Activated CD4-positive, alpha-beta T cell treated with anti-CD3 and anti-CD28 coated beads, Interleukin-2, amount 10 ng/mL, durations not matched to agents 7 days and 5 days (primary cell): Measurements from ENCODE around the gene FAM111A. TPM values are rescaled to one million over a fixed set of nuclear protein-coding genes. Genes with fewer than 3 reads are reported as not detected.

Experiments used
- CTCF ChIA-PET: fragments of 350-600 bp; sonication (Branson Sonifier 250); formaldehyde crosslinking; loops from one replicate; lab custom pipeline; 2021; ENCODE audit warnings: antibody characterized with exemption; lab: Charles Lee
- POLR2A ChIA-PET: fragments of 350-600 bp; sonication (Branson Sonifier 250); formaldehyde crosslinking; loops from one replicate; lab custom pipeline; 2021; ENCODE audit warnings: antibody characterized with exemption; lab: Charles Lee
- DNase-seq: peaks from one replicate; pipeline ENCODE4 v3.0.0-alpha.2; 2020
- H3K27ac Mint-ChIP-seq: one replicate; pipeline ENCODE4 v1.8.0; 2021; ENCODE audit warnings: mild to moderate bottlenecking, moderate library complexity, mixed read lengths
- H3K27me3 Mint-ChIP-seq: one replicate; pipeline ENCODE4 v1.8.0; 2021; ENCODE audit warnings: mixed read lengths
- H3K36me3 Mint-ChIP-seq: one replicate; pipeline ENCODE4 v1.8.0; 2021; ENCODE audit warnings: low read depth, mixed read lengths
- H3K4me1 Mint-ChIP-seq: one replicate; pipeline ENCODE4 v1.8.0; 2021; ENCODE audit warnings: mixed read lengths
- H3K4me3 Mint-ChIP-seq: one replicate; pipeline ENCODE4 v1.8.0; 2021; ENCODE audit warnings: mild to moderate bottlenecking, moderate library complexity, mixed read lengths
- H3K9me3 Mint-ChIP-seq: one replicate; pipeline ENCODE4 v1.8.0; 2021; ENCODE audit warnings: mixed read lengths
- total RNA-seq, 2 experiments: library from RNA; stranded (reverse); gene quantifications; one replicate each; pipeline ENCODE4 v1.2.3, GENCODE V29; 2021

The FAM111A gene
- total RNA-seq, 2 experiments from 2014 or later = 208 to 258 TPM

- Mint-ChIP-seq H3K27ac (peak overlapping the region; percentile 96), H3K36me3 (peaks cover 62% of the 10 kb centered on the region), H3K4me3 (peak overlapping the region; percentile 89), H3K9me3 (no peaks in the 10 kb centered on the region), H3K4me1 (peaks cover 70% of the 10 kb centered on the region), H3K27me3 (no peaks in the 10 kb centered on the region)
- POLR2A ChIA-PET = interaction anchor here (1.3 kb wide), 1 partner anchor 37 kb away, joined by 4 read pairs; no protein-coding TSS in a partner anchor
- CTCF ChIA-PET = interaction anchor here (1.0 to 5.9 kb wide), 6 partner anchors 9 to 38 kb away, joined by 3 to 43 read pairs (median 12); partner anchors contain the start of gene DTX4
- peak; percentile 88 for DNase-seq
Measured at GRCh38 chr11:59144579-59145345, 2.1 kb downstream of the FAM111A start.

- Mint-ChIP-seq H3K4me3 (peak overlapping the region; percentile 89), H3K9me3 (no peaks in the 10 kb centered on the region), H3K36me3 (peaks cover 68% of the 10 kb centered on the region), H3K4me1 (peaks cover 77% of the 10 kb centered on the region), H3K27me3 (no peaks in the 10 kb centered on the region), H3K27ac (peak overlapping the region; percentile 96)
- CTCF ChIA-PET = interaction anchor here (2.3 to 5.9 kb wide), 4 partner anchors 9 to 39 kb away, joined by 7 to 43 read pairs (median 16); no protein-coding TSS in a partner anchor
- DNase-seq = no peak
- POLR2A ChIA-PET = no interaction called here
Measured at GRCh38 chr11:59145534-59145933, 2.9 kb downstream of the FAM111A start.

- Mint-ChIP-seq H3K4me3 (peak overlapping the region; percentile 55), H3K36me3 (peaks cover 71% of the 10 kb centered on the region), H3K27me3 (no peaks in the 10 kb centered on the region), H3K4me1 (peaks cover 62% of the 10 kb centered on the region), H3K9me3 (no peaks in the 10 kb centered on the region), H3K27ac (peak overlapping the region; percentile 84)
- CTCF ChIA-PET = interaction anchor here (1.2 to 2.4 kb wide), 3 partner anchors 11 to 20 kb away, joined by 3 to 9 read pairs (median 4); partner anchors contain the start of gene DTX4
- no peak for DNase-seq
- POLR2A ChIA-PET = interaction anchor here (1.7 kb wide), 1 partner anchor 9 kb away, joined by 9 read pairs; the partner anchor contains the start of gene FAM111A
Measured at GRCh38 chr11:59151761-59152160, 9.1 kb downstream of the FAM111A start.

DNA sequence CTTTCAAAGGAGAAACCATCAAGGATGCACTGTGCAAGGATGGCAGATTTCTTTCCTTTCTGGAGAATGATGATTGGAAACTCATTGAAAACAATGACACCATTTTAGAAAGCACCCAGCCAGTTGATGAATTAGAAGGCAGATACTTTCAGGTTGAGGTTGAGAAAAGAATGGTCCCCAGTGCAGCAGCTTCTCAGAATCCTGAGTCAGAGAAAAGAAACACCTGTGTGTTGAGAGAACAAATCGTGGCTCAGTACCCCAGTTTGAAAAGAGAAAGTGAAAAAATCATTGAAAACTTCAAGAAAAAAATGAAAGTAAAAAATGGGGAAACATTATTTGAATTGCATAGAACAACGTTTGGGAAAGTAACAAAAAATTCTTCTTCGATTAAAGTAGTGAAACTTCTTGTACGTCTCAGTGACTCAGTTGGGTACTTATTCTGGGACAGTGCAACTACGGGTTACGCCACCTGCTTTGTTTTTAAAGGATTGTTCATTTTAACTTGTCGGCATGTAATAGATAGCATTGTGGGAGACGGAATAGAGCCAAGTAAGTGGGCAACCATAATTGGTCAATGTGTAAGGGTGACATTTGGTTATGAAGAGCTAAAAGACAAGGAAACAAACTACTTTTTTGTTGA, 9.8 kb downstream of the FAM111A start:
- ChIA-PET POLR2A (interaction anchor here (1.7 kb wide), 1 partner anchor 10 kb away, joined by 9 read pairs; the partner anchor contains the start of gene FAM111A), CTCF (interaction anchor here (1.2 to 2.4 kb wide), 3 partner anchors 12 to 19 kb away, joined by 3 to 9 read pairs (median 4); partner anchors contain the start of gene DTX4)
- peaks cover 64% of the 10 kb centered on the region for H3K36me3 Mint-ChIP-seq
- H3K4me1 Mint-ChIP-seq = peaks cover 57% of the 10 kb centered on the region
- peak overlapping the region; percentile 55 for H3K4me3 Mint-ChIP-seq
- H3K27me3 Mint-ChIP-seq = no peaks in the 10 kb centered on the region
- no peaks in the 10 kb centered on the region for H3K9me3 Mint-ChIP-seq
- peak; percentile 23 for DNase-seq
- H3K27ac Mint-ChIP-seq = peak overlapping the region; percentile 84

DNA sequence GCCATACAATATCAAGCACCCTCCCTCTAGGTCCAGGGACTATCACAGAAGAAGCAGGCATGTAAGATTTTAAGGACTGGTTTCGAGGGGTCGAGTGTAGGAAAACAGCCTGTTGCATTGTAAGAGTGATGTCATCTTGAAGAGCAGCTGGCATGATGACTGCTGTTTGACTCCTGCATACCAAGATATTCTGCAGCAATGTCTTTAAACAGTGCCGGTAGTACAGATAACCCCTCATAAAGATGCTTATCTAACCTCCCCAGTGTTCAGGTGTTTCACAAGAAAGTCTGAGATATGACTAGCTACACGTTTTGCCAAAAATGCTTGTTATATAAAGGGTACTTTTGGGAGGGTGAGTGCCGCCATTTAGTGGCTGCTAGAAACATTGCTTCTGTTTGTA, 12.0 kb downstream of the FAM111A start:
- Mint-ChIP-seq H3K27me3 (no peaks in the 10 kb centered on the region), H3K4me1 (peaks cover 45% of the 10 kb centered on the region), H3K36me3 (peaks cover 45% of the 10 kb centered on the region), H3K27ac (no peak overlapping the region), H3K9me3 (no peaks in the 10 kb centered on the region), H3K4me3 (no peak overlapping the region)
- ChIA-PET CTCF (interaction anchor here (1.4 to 2.0 kb wide), 2 partner anchors 10 to 19 kb away, joined by 4 to 10 read pairs; no protein-coding TSS in a partner anchor), POLR2A (no interaction called here)
- no peak for DNase-seq

- no peak for DNase-seq
- ChIA-PET POLR2A (no interaction called here), CTCF (interaction anchor here (1.4 to 3.7 kb wide), 7 partner anchors 11 to 99 kb away, joined by 3 to 43 read pairs (median 8); partner anchors contain the start of genes DTX4 and FAM111A)
- Mint-ChIP-seq H3K27me3 (peaks cover 3% of the 10 kb centered on the region), H3K4me1 (peaks cover 23% of the 10 kb centered on the region), H3K36me3 (peaks cover 21% of the 10 kb centered on the region), H3K27ac (no peak overlapping the region), H3K9me3 (no peaks in the 10 kb centered on the region), H3K4me3 (no peak overlapping the region)
Measured at GRCh38 chr11:59157433-59157832, 14.8 kb downstream of the FAM111A start.

DNA sequence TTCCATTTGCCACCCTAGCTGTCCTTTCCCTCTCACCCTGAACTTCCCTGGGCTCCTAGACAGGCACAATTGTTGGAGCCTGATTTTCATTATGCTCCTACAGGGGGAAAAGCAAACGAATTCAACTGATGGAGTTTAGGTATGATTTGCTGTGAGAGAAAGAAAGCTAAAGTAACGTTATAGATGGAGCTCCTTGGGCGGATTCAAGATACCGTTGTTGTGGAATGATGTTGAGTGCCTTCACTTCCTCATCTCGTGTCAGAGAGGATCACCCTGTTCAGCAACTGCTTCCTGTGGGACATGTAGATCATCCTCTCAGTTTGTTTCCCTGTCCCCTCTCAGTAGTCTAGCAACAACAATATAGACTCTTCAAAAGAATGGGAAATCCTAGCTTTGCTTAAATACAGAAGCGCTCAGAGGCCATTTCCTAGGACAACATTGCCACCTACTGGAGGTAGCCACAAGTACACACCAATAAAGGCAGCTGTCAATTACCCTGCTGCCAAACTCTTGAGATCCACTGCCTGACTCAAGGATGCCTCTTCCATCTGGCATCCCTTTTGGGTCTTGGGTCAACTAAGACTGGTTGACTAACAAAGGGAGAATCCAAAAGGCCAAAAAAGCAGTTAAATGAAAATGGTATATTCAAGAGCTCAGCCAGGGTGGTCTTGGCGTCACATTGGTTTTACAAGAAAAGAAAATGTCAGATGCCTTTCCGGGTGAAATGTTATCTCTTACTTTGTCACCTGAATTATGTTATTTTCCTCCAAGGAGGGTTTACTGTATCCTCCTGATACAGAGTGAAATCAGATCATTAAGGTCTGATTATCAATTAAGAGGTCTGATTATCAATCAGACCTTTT, 15.8 kb downstream of the FAM111A start:
- ChIA-PET CTCF (interaction anchor here (0.6 to 3.7 kb wide), 15 partner anchors 9 to 572 kb away, joined by 3 to 43 read pairs (median 7); partner anchors contain the start of genes DTX4, FAM111A and FAM111B), POLR2A (interaction anchor here (1.2 kb wide), 1 partner anchor 16 kb away, joined by 5 read pairs; the partner anchor contains the start of gene FAM111A)
- no peaks in the 10 kb centered on the region for H3K9me3 Mint-ChIP-seq
- no peak overlapping the region for H3K4me3 Mint-ChIP-seq
- peaks cover 11% of the 10 kb centered on the region for H3K36me3 Mint-ChIP-seq
- peak overlapping the region; percentile 9 for H3K27ac Mint-ChIP-seq
- peak; percentile 75 for DNase-seq
- peaks cover 7% of the 10 kb centered on the region for H3K27me3 Mint-ChIP-seq
- H3K4me1 Mint-ChIP-seq = peaks cover 14% of the 10 kb centered on the region

- Mint-ChIP-seq H3K27me3 (peaks cover 25% of the 10 kb centered on the region), H3K4me3 (no peak overlapping the region), H3K9me3 (no peaks in the 10 kb centered on the region), H3K27ac (no peak overlapping the region), H3K4me1 (no peaks in the 10 kb centered on the region), H3K36me3 (no peaks in the 10 kb centered on the region)
- no peak for DNase-seq
- POLR2A ChIA-PET = no interaction called here
- CTCF ChIA-PET = interaction anchor here (0.6 kb wide), 1 partner anchor 19 kb away, joined by 3 read pairs; no protein-coding TSS in a partner anchor
Measured at GRCh38 chr11:59164028-59164427, 21.4 kb downstream of the FAM111A start.

- DNase-seq = peak; percentile 92
Measured at GRCh38 chr11:59171508-59172322, 29.1 kb downstream of the FAM111A start, which contains the start of gene DTX4. Gene DTX4, plus strand, starts transcription at chr11:59172132. Its CDS starts 464 bp downstream, at chr11:59172596.

GRCh38 chr11:59172345-59173079, 29.9 kb downstream of the FAM111A start:
- peak; percentile 21 for DNase-seq
- Mint-ChIP-seq H3K9me3 (no peaks in the 10 kb centered on the region), H3K4me1 (peaks cover 7% of the 10 kb centered on the region), H3K4me3 (peak overlapping the region; percentile 78), H3K27me3 (peaks cover 26% of the 10 kb centered on the region), H3K36me3 (no peaks in the 10 kb centered on the region), H3K27ac (peak overlapping the region; percentile 31)
- ChIA-PET CTCF (interaction anchor here (0.6 to 4.1 kb wide), 22 partner anchors 8 to 1485 kb away, joined by 3 to 41 read pairs (median 4); partner anchors contain the start of gene MPEG1), POLR2A (interaction anchor here (0.6 to 0.8 kb wide), 2 partner anchors 14 to 16 kb away, joined by 3 to 4 read pairs; no protein-coding TSS in a partner anchor)

More at GRCh38 chr11:59171508-59172322, 29.1 kb downstream of the FAM111A start, which contains the start of gene DTX4:
- Mint-ChIP-seq H3K4me3 (peak within 1 kb of the TSS; percentile 78), H3K27ac (peak within 1 kb of the TSS; percentile 31), H3K4me1 (peaks cover 7% of the 10 kb centered on the region), H3K36me3 (no peaks in the 10 kb centered on the region), H3K9me3 (no peaks in the 10 kb centered on the region), H3K27me3 (peaks cover 32% of the 10 kb centered on the region)
- CTCF ChIA-PET = interaction anchor here (0.6 to 4.1 kb wide), 38 partner anchors 9 to 1484 kb away, joined by 3 to 41 read pairs (median 4); partner anchors contain the start of genes MPEG1 and OR5A2
- POLR2A ChIA-PET = interaction anchor here (0.8 kb wide), 1 partner anchor 16 kb away, joined by 3 read pairs; no protein-coding TSS in a partner anchor
